ENCODE measurements around the gene RFLNA.
"Not testable (repeated sequence)": the region's sequence is repeated elsewhere in the genome, so short reads cannot be mapped to it uniquely, and the experiment has no call there.

Gene RFLNA

GRCh38 chr12:124321556-124322270 is 26.8 kb downstream of the RFLNA start:
- no peak for DNase-seq

- DNase-seq, result no peak
Observed at GRCh38 chr12:124322271-124322998, 27.5 kb downstream of the RFLNA start.

GRCh38 chr12:124322999-124323328 is 28.1 kb downstream of the RFLNA start:
- DNase-seq, result not testable (repeated sequence)

- DNase-seq, result no peak
Observed at GRCh38 chr12:124323771-124324530, 29.1 kb downstream of the RFLNA start.

GRCh38 chr12:124324803-124325705 is 30.2 kb downstream of the RFLNA start:
- DNase-seq, result no peak

- DNase-seq, result no peak
Observed at GRCh38 chr12:124326104-124326503, 31.2 kb downstream of the RFLNA start.

GRCh38 chr12:124326871-124327270 is 32.0 kb downstream of the RFLNA start:
- no peak for DNase-seq

GRCh38 chr12:124327362-124328043 is 32.6 kb downstream of the RFLNA start:
- no peak for DNase-seq

- DNase-seq, result no peak
Observed at GRCh38 chr12:124328116-124328515, 33.2 kb downstream of the RFLNA start.

- no peak for DNase-seq
Observed at GRCh38 chr12:124328636-124329035, 33.7 kb downstream of the RFLNA start.

GRCh38 chr12:124332058-124332672 is 37.3 kb downstream of the RFLNA start:
- DNase-seq, result no peak

- no peak for DNase-seq
Observed at GRCh38 chr12:124332900-124333299, 38.0 kb downstream of the RFLNA start.

- DNase-seq, result no peak
Observed at GRCh38 chr12:124333724-124334123, 38.8 kb downstream of the RFLNA start.

GRCh38 chr12:124334266-124334665 is 39.4 kb downstream of the RFLNA start:
- no peak for DNase-seq

GRCh38 chr12:124334976-124335375 is 40.1 kb downstream of the RFLNA start:
- DNase-seq, result no peak

- DNase-seq, result no peak
Observed at GRCh38 chr12:124335426-124336183, 40.7 kb downstream of the RFLNA start.

- no peak for DNase-seq
Observed at GRCh38 chr12:124336184-124336437, 41.2 kb downstream of the RFLNA start.

GRCh38 chr12:124336742-124337520 is 42.0 kb downstream of the RFLNA start:
- no peak for DNase-seq

- DNase-seq, result no peak
Observed at GRCh38 chr12:124337622-124338021, 42.7 kb downstream of the RFLNA start.

- DNase-seq, result no peak
Observed at GRCh38 chr12:124338448-124338847, 43.6 kb downstream of the RFLNA start.
